Right forelimb (tissue), 1 donor: ENCODE data around the gene WBP4.
"Not testable (repeated sequence)": the region's sequence is repeated elsewhere in the genome, so short reads cannot be mapped to it uniquely, and the experiment has no call there.

Experiments
- DNase-seq: peaks from one replicate; pipeline ENCODE4 v3.0.0-alpha.2; 2018

The WBP4 gene

DNA sequence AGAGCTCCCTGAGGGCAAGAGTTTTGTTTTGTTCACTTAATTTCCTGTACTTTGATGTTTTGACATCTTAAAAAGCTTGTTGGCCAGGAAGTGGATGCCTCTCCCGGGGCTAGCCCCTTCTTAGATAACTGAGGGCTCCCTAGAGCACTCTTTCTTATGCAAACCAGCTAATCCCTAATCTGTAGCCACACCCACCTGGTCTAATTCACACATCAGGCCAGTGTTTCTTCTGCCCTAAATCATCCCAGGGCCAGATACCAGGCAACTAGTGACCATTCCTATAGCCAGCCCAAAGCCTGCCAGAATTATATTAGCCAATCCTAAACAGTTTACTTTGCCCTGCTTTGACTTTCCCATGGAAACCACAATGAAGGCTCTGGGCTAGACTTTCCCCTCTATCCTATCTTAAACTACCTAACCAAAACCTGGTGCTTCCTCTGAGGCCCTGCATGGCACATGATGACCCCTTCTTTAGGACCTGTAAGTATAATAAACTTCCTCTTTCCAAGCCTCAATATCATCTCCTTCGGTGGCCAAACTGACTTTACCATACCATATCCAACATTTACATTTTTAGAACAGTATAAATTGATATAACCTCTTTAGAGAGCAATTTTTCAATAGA, 24.8 kb downstream of the WBP4 start:
- no peak for DNase-seq

DNA sequence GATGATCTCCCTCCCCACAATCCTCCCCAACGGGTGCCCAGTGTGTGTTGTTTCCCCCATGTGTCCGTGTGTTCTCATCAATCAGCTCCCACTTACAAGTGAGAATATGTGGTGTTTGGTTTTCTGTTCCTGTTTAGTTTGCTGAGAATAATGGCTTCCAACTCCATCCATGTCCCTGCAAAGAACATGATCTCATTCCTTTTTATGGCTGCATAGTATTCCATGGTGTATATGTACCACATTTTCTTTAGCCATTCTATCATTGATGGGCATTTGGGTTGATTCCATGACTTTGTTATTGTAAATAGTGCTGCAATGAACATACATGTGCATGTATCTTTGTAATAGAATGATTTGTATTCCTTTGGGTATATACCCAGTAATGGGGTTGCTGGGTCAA, 34.4 kb downstream of the WBP4 start:
- DNase-seq, result not testable (repeated sequence)

DNA sequence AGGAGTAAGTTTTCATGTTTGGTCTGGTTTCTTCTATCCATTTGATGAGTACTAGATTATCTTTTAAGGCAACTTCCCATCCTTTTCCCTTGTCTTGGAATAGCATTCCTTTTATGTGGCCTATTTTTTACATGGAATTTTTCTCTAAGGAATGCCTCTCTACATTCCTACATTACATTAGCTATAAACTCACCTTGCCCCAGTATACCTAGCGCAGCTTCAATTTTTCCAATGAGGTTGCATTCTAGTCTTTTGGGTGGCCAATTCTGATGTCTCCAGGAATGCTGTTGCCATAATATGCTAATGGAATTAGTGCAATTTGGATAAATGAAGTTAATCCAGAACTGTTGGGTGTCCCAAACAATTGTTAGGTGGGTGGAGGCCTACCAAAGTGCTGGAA, 37.5 kb downstream of the WBP4 start:
- no peak for DNase-seq

DNA sequence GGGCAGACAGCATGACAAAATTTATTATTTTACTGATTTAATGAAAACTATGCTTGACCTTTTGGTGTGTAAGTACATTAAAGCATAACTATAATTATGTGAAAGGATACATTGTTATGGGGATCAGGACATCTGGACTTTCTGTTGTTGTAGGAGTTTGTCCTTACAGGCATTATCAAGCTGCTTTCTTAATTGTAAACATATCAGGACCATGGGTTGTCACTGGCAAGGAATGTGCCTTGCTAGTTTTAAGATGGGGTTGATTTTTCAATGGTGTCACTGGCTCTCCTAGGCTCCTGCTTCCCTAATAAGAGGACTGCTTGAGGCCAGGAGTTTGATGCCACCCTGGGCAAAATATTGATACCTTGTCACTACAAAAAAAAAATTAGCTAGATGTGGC, 38.7 kb downstream of the WBP4 start:
- no peak for DNase-seq

DNA sequence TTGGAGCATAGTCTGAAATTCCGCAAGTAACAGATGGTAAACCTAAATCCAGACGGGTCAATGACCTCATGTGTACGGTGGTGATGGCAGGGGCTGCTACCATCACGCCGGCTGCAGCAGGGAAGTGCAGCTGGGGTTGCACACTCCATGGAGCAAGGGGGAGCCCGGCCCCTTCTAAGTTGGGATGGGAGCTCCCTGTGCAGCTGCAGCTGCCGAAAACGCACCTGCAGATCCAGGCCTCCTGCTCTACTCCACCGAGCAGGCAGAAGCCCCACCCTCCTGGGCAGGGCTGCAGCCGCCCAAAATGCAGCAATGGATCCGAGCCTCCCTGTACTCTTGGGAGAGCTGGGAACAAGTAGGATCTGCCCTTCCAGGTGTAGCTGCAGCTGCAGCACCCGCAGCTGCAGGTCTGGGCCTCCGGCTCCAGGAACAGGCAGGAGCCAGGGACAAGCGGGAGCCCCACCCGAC, 45.8 kb downstream of the WBP4 start:
- DNase-seq, result no peak

DNA sequence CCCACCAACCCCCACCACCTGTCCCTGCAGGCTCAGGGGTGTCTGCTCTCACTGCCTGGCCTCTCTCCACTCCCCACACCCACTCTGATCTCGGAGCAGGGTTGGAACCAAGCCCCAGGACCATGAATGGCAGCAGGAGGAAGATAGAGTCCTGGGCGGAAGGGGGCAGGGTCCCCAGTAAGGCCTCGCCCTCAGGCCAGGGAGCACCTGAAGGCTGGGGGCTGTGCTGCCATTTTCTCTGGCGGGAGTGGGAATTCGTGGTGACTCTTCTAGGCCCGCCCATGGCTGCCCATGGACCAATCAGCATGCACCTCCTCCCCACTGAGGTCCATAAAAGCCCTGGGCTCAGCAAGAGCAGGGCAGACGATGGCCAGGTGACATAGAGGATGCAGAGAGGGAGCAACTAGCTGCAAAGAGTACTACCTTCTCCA, 46.3 kb downstream of the WBP4 start:
- DNase-seq, result no peak

DNA sequence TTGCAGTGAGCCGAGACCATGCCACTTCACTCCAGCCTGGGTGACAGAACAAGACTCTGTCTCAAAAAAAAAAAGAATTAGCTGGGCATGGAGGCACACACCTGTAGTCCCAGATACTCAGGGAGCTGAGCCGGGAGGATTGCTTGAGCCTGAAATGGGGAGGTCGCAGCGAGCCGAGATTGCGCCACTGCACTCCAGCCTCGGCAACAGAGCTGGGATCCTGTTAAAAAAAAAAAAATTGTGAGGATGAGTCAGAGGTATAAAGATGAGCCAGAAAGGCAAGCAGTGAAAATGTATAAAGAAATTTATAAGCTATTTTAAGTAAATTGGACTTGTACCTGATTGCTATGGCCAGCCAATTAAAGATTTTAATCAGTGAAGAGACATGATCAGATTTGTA, 50.1 kb downstream of the WBP4 start:
- no peak for DNase-seq

DNA sequence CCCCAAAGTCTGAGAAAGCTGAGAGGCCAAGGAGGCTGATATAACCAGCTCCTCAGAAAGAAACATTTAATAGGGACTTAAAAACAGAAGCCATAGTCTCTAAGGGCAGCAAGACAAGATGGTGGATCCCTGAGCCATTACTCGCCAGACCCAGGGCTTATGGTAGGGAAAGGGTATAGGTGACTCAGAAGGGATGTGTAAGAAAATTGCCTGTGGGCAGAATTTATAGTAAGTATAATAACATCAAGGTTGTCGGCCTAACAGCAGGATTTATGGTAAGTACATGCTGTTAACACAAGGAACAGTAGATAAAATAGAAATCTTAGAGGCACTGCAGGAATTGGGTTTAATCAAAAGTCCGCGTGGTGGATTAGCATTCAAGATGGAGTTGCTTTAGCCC, 56.6 kb downstream of the WBP4 start:
- DNase-seq, result no peak

DNA sequence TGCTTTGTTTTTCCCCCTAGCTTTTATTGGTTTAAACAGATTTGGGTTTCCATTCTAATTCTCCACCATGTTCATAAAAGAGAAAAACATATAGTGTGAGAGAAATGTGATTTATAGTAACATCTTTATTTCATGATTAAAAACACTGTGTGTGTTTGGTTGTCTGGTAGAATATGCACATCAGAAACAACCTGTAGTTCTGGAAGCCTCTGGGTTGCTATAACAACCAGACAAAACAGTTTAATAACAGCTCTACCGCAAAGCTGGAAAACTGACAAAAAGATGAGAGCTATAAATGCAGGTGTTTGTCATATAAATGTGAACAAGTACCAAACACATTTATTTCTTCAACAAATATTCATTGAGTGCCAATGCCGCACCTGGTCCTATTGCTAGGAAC, 61.5 kb downstream of the WBP4 start:
- no peak for DNase-seq

DNA sequence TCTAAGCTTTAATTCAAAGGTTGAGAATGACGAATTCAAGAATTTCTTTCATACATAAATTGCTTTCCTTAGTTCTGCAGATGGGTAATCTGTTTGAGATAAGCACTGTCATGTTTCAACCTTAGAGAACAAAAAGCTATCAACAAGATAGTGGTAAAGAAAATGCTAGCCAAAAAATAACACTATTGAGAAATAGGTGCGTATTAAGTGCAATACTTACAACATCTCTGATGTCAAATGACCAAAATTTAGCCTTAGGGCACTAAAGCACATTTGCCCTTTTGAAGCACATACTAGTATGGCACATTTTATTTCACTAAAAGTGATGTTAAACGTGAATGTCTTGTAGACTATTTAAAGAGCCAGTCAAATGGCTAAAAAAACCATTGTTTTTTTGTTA, 66.4 kb downstream of the WBP4 start:
- no peak for DNase-seq

DNA sequence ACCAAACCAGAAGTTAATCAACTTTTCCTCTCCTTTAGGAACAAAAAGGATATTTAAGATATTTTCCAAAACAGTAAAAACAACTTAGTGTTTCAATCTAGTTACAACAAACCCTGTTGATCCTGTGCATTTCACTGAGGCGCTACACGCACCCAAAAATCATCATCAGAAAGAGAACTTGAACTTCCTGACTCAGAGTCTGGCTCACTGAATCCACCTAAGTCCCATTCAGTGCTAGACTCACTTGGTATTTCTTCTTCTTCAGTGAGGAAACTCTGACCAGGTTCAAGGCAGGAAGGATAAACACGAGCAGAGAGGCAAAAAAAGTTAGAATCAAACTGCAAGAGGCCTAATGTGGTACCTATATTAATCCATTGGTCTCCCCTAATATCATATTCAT, 69.0 kb downstream of the WBP4 start:
- no peak for DNase-seq

DNA sequence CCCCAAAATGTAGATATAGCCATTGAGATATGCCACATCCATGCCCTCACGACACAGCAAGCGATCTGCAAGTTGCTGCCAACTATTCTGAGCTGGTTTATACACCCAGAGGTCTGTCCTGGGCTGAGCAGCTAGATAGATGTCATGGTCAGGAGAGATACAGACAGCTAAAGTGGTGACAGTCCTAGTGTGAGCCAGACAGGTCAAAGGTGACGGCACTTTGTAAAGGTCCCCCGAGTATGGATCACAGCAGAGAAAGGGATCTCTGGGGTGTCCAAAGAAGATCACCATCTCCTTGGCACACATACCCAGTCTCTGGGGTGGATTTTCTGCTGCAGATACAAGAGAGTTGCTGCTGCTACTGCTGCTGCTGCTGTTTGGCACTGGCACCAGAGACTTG, 69.9 kb downstream of the WBP4 start:
- DNase-seq, result not testable (repeated sequence)

DNA sequence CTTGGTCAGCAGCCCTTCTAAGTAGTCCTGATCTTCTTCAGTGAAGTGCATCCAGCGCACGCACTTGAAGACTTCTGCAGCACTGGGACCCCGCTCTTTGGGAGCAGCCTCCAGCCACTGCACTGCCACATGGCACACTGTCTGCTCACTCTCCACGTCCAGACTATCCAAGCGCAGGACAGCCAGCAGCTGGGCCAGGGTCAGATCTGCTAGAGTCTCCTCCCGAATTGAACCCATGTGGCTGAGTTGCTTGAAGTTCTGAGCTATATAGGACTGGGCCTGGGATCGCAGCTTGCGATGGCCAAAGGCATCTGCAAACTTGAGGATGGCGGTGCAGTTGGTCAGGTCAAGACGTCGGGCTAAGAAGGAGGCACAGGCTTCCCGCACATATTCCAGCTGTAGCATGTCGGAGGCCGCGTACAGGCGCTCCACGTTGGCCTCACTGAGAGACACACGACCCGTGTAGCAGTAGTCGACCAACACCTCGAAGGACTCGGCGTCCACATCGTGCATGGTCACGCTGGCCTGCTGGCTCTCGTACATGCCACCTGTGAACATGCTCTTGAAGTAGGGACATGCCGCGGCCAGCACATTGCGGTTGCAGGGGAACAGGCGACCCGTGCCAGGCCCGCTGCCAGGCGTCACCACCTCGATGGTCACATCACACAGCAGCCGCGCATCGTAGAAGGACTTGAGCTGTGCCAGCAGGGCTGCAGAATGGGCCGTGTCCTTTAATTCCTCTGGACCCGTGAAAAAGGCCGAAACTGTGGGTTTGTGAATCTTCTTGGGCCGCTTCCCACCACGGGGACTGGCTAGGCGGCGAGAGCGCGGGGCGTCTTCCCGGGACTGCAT, 70.6 kb downstream of the WBP4 start:
- not testable (repeated sequence) for DNase-seq

DNA sequence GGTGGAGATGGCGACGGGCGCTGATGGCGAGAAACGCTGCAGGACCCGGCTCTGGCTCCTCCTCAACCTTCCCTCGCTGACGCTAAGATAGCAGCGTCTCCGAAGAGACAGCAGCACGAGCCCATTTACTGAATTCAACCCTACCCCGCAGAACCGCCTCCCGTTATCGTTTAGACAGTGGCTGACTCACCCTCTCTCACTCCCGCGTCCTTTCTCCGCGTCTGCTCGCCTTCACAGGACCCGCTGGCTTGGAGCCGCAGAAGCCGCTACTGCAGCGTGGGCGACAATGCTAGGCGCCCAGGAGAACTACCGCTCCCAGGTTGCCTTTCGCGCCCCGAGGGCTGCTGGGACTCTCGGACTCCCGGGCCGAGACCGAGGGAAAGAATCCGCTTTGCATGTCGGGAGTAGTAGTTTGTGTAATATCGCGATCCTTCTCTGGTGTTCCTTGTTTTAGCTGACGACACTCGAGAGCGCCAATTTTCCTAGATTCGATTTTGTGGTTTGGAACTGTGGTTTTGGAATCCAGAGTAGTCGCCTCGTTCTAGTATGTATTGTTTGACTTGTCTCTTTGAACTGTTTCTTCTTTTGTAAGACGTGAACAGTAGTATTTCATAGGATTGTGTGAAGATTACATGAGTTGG, 71.3 kb downstream of the WBP4 start, which contains the start of gene KBTBD6:
TSS of gene KBTBD6 (minus strand) at position 291 of the 641 bp plus-strand sequence. CDS start 291 bp downstream, outside the sequence.
- peak; percentile 97 for DNase-seq
